ENCODE measurements around the gene HCN2. TPM values are rescaled to one million over a fixed set of nuclear protein-coding genes. Genes with fewer than 3 reads are reported as not detected.

Gene HCN2
- total and polyA plus RNA-seq, 2 of the 13 experiments (the other 11 are each of a cell fraction or from before 2014, with no cell fraction given), result 0.01 TPM; not detected in 1

DNA sequence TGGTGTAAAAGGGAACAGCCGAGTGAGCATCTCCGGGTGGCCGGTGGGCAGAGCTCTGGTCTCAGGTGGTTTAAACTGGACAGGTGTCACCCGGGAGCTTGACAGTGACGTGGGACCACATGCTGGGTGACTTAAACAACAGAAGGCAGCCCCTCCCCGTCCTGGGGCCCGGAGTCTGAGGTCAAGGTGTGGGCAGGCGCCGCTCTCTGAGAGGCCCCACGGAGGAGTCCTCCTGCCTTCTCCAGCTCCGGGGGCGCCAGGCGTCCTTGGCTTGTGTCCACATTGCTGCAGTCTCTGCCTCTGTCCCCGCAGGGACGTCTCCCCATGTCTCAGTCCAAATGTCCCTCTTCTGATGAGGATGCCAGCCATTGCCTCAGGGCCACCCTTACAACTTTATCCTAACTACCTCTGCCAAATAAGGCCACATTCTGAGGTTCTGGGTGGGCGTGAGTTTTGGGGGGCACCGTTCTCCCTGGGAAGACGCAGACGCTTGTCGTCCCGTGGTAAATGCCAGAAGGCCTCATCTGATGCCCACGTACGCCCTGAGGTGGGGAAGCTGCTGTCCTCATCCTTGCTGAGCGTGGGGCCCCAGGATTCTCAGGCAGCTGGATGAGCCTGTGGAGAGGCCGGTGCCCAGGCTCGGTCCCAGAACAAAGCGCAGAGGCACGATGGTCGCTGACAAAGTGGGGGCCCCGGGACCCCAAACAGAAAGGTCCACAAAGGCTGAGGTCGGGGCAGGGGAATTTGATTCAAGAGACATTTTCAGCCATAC, 32.9 kb upstream of the HCN2 start (continued):
- TF ChIP-seq CAMTA2 (CRISPR knock-in tag; IDR thresholded peaks at IDR 0.05; ENCODE audit: borderline replicate concordance) (no peak), ZFP62 (CRISPR knock-in tag; IDR thresholded peaks at IDR 0.05) (no peak), FOXJ3 (CRISPR knock-in tag; IDR thresholded peaks at IDR 0.05; ENCODE audit: borderline replicate concordance) (no peak), RBM39 (IDR thresholded peaks at IDR 0.05; ENCODE audit: low read depth, low read length, poor library complexity, severe bottlenecking) (no peak), NR2F6 (IDR thresholded peaks at IDR 0.05) (no peak), NR2F6 (CRISPR knock-in tag; IDR thresholded peaks at IDR 0.05) (peak; percentile 71; the same call in 1 of the 2 replicates), ATF2 (CRISPR knock-in tag; IDR thresholded peaks at IDR 0.05) (no peak), ZNF672 (CRISPR knock-in tag; IDR thresholded peaks at IDR 0.05) (no peak), ZNF83 (CRISPR knock-in tag; IDR thresholded peaks at IDR 0.05; ENCODE audit: borderline replicate concordance) (no peak; the same call in 1 of the 2 replicates), BRF2 (CRISPR knock-in tag; IDR thresholded peaks at IDR 0.05) (no peak), ZEB1 (IDR thresholded peaks at IDR 0.05; ENCODE audit: insufficient replicate concordance, low read depth) (no peak), ZNF609 (CRISPR knock-in tag; IDR thresholded peaks at IDR 0.05; ENCODE audit: borderline replicate concordance) (no peak), SRF (IDR thresholded peaks at IDR 0.05; ENCODE audit: low read depth, low read length) (no peak), TCF7 (IDR thresholded peaks at IDR 0.05; ENCODE audit: low read depth) (no peak), ZBTB3 (CRISPR knock-in tag; IDR thresholded peaks at IDR 0.05; ENCODE audit: borderline replicate concordance, low read depth) (no peak), IRF1 (CRISPR knock-in tag; IDR thresholded peaks at IDR 0.05; ENCODE audit: low read depth) (no peak), SSRP1 (CRISPR knock-in tag; IDR thresholded peaks at IDR 0.05) (no peak)
- TF ChIP-seq, protein P1, sequence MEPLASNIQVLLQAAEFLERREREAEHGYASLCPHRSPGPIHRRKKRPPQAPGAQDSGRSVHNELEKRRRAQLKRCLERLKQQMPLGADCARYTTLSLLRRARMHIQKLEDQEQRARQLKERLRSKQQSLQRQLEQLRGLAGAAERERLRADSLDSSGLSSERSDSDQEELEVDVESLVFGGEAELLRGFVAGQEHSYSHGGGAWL (CRISPR knock-in tag; IDR thresholded peaks at IDR 0.05), result 0 out of 2 replicates have a peak, but pooled peaks have one; percentile 27
- TF ChIP-seq, protein P2, sequence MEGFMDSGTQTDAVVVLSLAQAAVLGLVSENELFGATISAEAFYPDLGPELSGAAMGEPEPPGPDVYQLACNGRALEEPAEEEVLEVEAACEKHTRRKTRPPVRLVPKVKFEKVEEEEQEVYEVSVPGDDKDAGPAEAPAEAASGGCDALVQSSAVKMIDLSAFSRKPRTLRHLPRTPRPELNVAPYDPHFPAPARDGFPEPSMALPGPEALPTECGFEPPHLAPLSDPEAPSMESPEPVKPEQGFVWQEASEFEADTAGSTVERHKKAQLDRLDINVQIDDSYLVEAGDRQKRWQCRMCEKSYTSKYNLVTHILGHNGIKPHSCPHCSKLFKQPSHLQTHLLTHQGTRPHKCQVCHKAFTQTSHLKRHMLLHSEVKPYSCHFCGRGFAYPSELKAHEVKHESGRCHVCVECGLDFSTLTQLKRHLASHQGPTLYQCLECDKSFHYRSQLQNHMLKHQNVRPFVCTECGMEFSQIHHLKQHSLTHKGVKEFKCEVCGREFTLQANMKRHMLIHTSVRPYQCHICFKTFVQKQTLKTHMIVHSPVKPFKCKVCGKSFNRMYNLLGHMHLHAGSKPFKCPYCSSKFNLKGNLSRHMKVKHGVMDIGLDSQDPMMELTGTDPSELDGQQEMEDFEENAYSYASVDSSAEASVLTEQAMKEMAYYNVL (CRISPR knock-in tag; IDR thresholded peaks at IDR 0.05; ENCODE audit: borderline replicate concordance), result no peak

Measured in HepG2 (cell line).